ENCODE results near the gene CDKL5. TPM values are rescaled to one million over a fixed set of nuclear protein-coding genes. Genes with fewer than 3 reads are reported as not detected.

The CDKL5 gene
- total and polyA plus RNA-seq, 8 donors = under 0.01 to 21.4 (median 3.5) TPM

DNA sequence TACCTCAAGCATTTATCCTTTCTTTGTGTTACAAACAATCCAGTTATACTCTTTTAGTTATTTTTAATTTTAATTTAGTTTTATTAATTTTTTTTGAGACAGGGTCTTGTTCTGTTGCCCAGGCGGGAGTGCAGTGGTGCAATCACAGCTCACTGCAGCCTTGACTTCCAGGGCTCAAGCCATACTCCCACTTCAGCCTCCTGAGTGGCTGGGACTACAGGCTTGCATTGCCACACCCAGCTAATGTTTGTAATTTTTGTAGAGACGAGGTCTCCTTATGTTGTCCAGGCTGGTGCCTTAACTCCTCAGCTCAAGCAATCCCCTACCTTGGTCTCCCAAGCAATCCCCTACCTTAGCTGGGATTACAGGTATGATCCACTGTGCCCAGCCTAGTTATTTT, 45.9 kb downstream of the CDKL5 start:
- Histone ChIP-seq H3K27ac (no peak overlapping the region), H3K36me3 (no peaks in the 10 kb centered on the region), H3K9me3 (no peaks in the 10 kb centered on the region), H3K4me3 (no peak overlapping the region), H3K4me1 (no peaks in the 10 kb centered on the region), H3K27me3 (no peaks in the 10 kb centered on the region)
- intact Hi-C loops (cut with DNase I; ENCODE audit: low total_unique reads) = no loop called here
- TF ChIP-seq EP300 (IDR thresholded peaks at IDR 0.05) (no peak), POLR2AphosphoS5 (IDR thresholded peaks at IDR 0.05) (no peak), POLR2A (IDR thresholded peaks at IDR 0.05) (no peak), CTCF (IDR thresholded peaks at IDR 0.05) (no peak)
- DNase-seq = no peak
- 78 to 86% (median 82%) methylated on average over 2 of the region's 2 CpGs for WGBS, 5 donors

GRCh38 chrX:18490806-18491555, 65.6 kb downstream of the CDKL5 start:
- no peak overlapping the region for H3K4me3 ChIP-seq
- H3K36me3 ChIP-seq = no peaks in the 10 kb centered on the region
- DNase-seq = peak in 1 of 2 donors; percentile 6
- intact Hi-C loops (cut with DNase I; ENCODE audit: low total_unique reads) = no loop called here
- H3K9me3 ChIP-seq = no peaks in the 10 kb centered on the region
- no peak overlapping the region for H3K27ac ChIP-seq
- no peaks in the 10 kb centered on the region for H3K27me3 ChIP-seq
- TF ChIP-seq CTCF (IDR thresholded peaks at IDR 0.05) (no peak), POLR2A (IDR thresholded peaks at IDR 0.05) (no peak), EP300 (IDR thresholded peaks at IDR 0.05) (no peak), POLR2AphosphoS5 (IDR thresholded peaks at IDR 0.05) (no peak)
- WGBS, 5 donors = 54 to 71% (median 68%) methylated on average over 5 of the region's 5 CpGs
- H3K4me1 ChIP-seq = no peaks in the 10 kb centered on the region

GRCh38 chrX:18491587-18492340, 66.4 kb downstream of the CDKL5 start:
- Histone ChIP-seq H3K36me3 (no peaks in the 10 kb centered on the region), H3K4me1 (no peaks in the 10 kb centered on the region), H3K4me3 (no peak overlapping the region), H3K9me3 (no peaks in the 10 kb centered on the region), H3K27ac (no peak overlapping the region), H3K27me3 (no peaks in the 10 kb centered on the region)
- intact Hi-C loops (cut with DNase I; ENCODE audit: low total_unique reads) = no loop called here
- no peak for DNase-seq
- TF ChIP-seq POLR2AphosphoS5 (IDR thresholded peaks at IDR 0.05) (no peak), EP300 (IDR thresholded peaks at IDR 0.05) (no peak)
- 86 to 97% (median 95%) methylated on average over 4 of the region's 4 CpGs for WGBS, 5 donors

DNA sequence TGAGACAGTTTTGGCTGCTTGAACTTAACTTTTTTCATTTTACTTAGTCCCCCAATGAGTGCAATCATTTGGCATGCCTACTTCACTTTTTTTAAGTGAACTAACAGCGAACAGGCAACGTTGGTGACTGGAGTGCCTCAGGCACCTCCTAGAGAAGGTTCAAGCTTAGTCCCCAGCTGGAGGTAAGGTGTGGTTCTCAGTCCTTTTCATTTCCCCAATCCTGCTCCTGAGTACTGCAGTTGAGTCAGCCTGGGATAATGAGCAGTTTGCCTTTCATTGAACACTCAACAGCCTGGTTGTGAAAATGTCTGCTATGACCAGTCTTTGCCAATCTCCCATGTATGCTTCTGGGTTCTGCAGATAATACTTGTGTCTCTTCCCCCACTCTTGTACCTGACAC, 109.5 kb downstream of the CDKL5 start:
- Histone ChIP-seq H3K9me3 (no peaks in the 10 kb centered on the region), H3K4me1 (peaks cover 0 to 3% (median 0%) of the 10 kb centered on the region in 4 donors), H3K27ac (no peak overlapping the region), H3K4me3 (no peak overlapping the region), H3K27me3 (no peaks in the 10 kb centered on the region), H3K36me3 (no peaks in the 10 kb centered on the region)
- no peak for TF ChIP-seq CTCF (IDR thresholded peaks at IDR 0.05)
- TF ChIP-seq POLR2A (IDR thresholded peaks at IDR 0.05) = no peak
- no peak for TF ChIP-seq EP300 (IDR thresholded peaks at IDR 0.05)
- TF ChIP-seq POLR2AphosphoS5 (IDR thresholded peaks at IDR 0.05) = no peak
- DNase-seq = no peak
- intact Hi-C loops (cut with DNase I; ENCODE audit: low total_unique reads) = no loop called here
- 77 to 93% (median 88%) methylated on average over 2 of the region's 2 CpGs for WGBS, 5 donors
